Thyroid gland (tissue), 4 donors: ENCODE results near the gene DNM3. TPM values are rescaled to one million over a fixed set of nuclear protein-coding genes. Genes with fewer than 3 reads are reported as not detected.

Experiments used
- DNase-seq, 2 donors: peaks; one replicate each; pipeline ENCODE4 v3.0.0-alpha.2; 2019
- H3K27ac ChIP-seq, 3 donors: fragments of 200-600 bp; sonication (generic); 1 replicate in 2 of 3; 2 replicates in 1 of 3; pipeline ENCODE4 v1.5.1; 2016 to 2019; ENCODE audit warnings: mild to moderate bottlenecking in 1 of 3, moderate library complexity in 1 of 3
- H3K27me3 ChIP-seq: fragments of 200-600 bp; sonication (generic); one replicate; pipeline ENCODE4 v1.5.1; 2019
- H3K36me3 ChIP-seq, 2 donors: fragments of 200-600 bp; sonication (generic); one replicate each; pipeline ENCODE4 v1.5.1; 2016 to 2019
- H3K4me1 ChIP-seq, 2 donors: fragments of 200-600 bp; sonication (generic); one replicate each; pipeline ENCODE4 v1.5.1; 2017 to 2019
- H3K4me3 ChIP-seq, 3 donors: fragments of 200-600 bp; sonication (generic); replicated peaks in 1 of 3; 1 replicate in 2 of 3; 2 replicates in 1 of 3; pipeline ENCODE4 v1.5.1; 2016; ENCODE audit warnings: mild to moderate bottlenecking in 1 of 3
- H3K9me3 ChIP-seq: fragments of 200-600 bp; sonication (generic); one replicate; pipeline ENCODE4 v1.5.1; 2017
- CTCF ChIP-seq, 6 experiments: fragments of 200-600 bp in 3 of 6; fragments of 450-650 bp in 3 of 6; sonication (generic) in 3 of 6; IDR thresholded peaks; one replicate each; pipeline ENCODE4 v1.5.1; 2016 to 2019; ENCODE audit warnings: antibody characterized with exemption in 6 of 6, mild to moderate bottlenecking in 2 of 6, inconsistent platforms in 1 of 6, moderate library complexity in 1 of 6
- POLR2A ChIP-seq, 2 donors: fragments of 450-650 bp; IDR thresholded peaks; one replicate each; pipeline ENCODE4 v1.6.1; 2017; ENCODE audit warnings: antibody characterized with exemption in 2 of 2, mild to moderate bottlenecking in 2 of 2, moderate library complexity in 1 of 2
- WGBS, 2 donors: methylation state at CpG; one replicate each; pipeline ENCODE4 v1.1.5; 2017; 5-methylcytosine and 5-hydroxymethylcytosine counted together
- intact Hi-C: fragments of 100-400 bp; cut with DNase I; formaldehyde crosslinking; loops from one replicate; pipeline ENCODE4 v1.15.1; 2023
- total RNA-seq, 4 donors: library from RNA; depleted of rRNA; stranded (reverse); fragments of >200 nt; gene quantifications; one replicate each; pipeline ENCODE4 v1.2.3, GENCODE V29; 2016

Gene DNM3
- total RNA-seq, 4 donors from 2014 or later: 9.0 to 13.6 (median 10.8) TPM

GRCh38 chr1:172270605-172271004 is 429.3 kb downstream of the DNM3 start:
- Histone ChIP-seq H3K27me3 (no peaks in the 10 kb centered on the region), H3K4me1 (no peaks in the 10 kb centered on the region), H3K9me3 (no peaks in the 10 kb centered on the region), H3K4me3 (no peak overlapping the region), H3K36me3 (no peaks in the 10 kb centered on the region), H3K27ac (no peak overlapping the region)
- no peak for DNase-seq
- intact Hi-C loops: no loop called here
- TF ChIP-seq CTCF (IDR thresholded peaks at IDR 0.05): no peak
- TF ChIP-seq POLR2A (IDR thresholded peaks at IDR 0.05): no peak
- WGBS, 2 donors: 41 to 46% methylated on average over 3 of the region's 3 CpGs

GRCh38 chr1:172272087-172272486 is 430.8 kb downstream of the DNM3 start:
- WGBS, 2 donors: 1 to 90% methylated on average over 1 of the region's 1 CpG
- TF ChIP-seq POLR2A (IDR thresholded peaks at IDR 0.05) (no peak), CTCF (IDR thresholded peaks at IDR 0.05) (no peak)
- Histone ChIP-seq H3K27ac (no peak overlapping the region), H3K4me1 (no peaks in the 10 kb centered on the region), H3K9me3 (no peaks in the 10 kb centered on the region), H3K27me3 (no peaks in the 10 kb centered on the region), H3K36me3 (no peaks in the 10 kb centered on the region), H3K4me3 (no peak overlapping the region)
- no peak for DNase-seq
- intact Hi-C loops: no loop called here

- H3K4me3 ChIP-seq: no peak overlapping the region
- intact Hi-C loops: no loop called here
- H3K27me3 ChIP-seq: no peaks in the 10 kb centered on the region
- no peak for DNase-seq
- no peaks in the 10 kb centered on the region for H3K4me1 ChIP-seq
- TF ChIP-seq CTCF (IDR thresholded peaks at IDR 0.05) (no peak), POLR2A (IDR thresholded peaks at IDR 0.05) (no peak)
- no peak overlapping the region for H3K27ac ChIP-seq
- H3K36me3 ChIP-seq: no peaks in the 10 kb centered on the region
- WGBS, 2 donors: 93 to 95% methylated on average over 4 of the region's 4 CpGs
- no peaks in the 10 kb centered on the region for H3K9me3 ChIP-seq
These were observed 432.5 kb downstream of the DNM3 start for GRCh38 chr1:172273647-172274396.

- no peaks in the 10 kb centered on the region for H3K36me3 ChIP-seq
- no peaks in the 10 kb centered on the region for H3K4me1 ChIP-seq
- intact Hi-C loops: no loop called here
- DNase-seq: no peak
- H3K27ac ChIP-seq: no peak overlapping the region
- H3K9me3 ChIP-seq: no peaks in the 10 kb centered on the region
- no peak overlapping the region for H3K4me3 ChIP-seq
- WGBS, 2 donors: 95 to 100% methylated on average over 1 of the region's 1 CpG
- TF ChIP-seq CTCF (IDR thresholded peaks at IDR 0.05) (no peak), POLR2A (IDR thresholded peaks at IDR 0.05) (no peak)
- no peaks in the 10 kb centered on the region for H3K27me3 ChIP-seq
These were observed 434.2 kb downstream of the DNM3 start for GRCh38 chr1:172275478-172275877.

GRCh38 chr1:172276120-172276818 is 435.0 kb downstream of the DNM3 start:
- intact Hi-C loops: no loop called here
- Histone ChIP-seq H3K27me3 (no peaks in the 10 kb centered on the region), H3K4me3 (no peak overlapping the region)

More at GRCh38 chr1:172276120-172276818, 435.0 kb downstream of the DNM3 start:
- H3K9me3 ChIP-seq: no peaks in the 10 kb centered on the region
- no peaks in the 10 kb centered on the region for H3K4me1 ChIP-seq
- WGBS, 2 donors: 48% methylated on average over 2 of the region's 2 CpGs
- TF ChIP-seq POLR2A (IDR thresholded peaks at IDR 0.05) (no peak), CTCF (IDR thresholded peaks at IDR 0.05) (no peak)
- no peak overlapping the region for H3K27ac ChIP-seq
- no peaks in the 10 kb centered on the region for H3K36me3 ChIP-seq
- no peak for DNase-seq
